CD4-positive, alpha-beta memory T cell (primary cell): ENCODE data around the gene PLEKHM2. TPM values are rescaled to one million over a fixed set of nuclear protein-coding genes. Genes with fewer than 3 reads are reported as not detected.

ENCODE experiments used
- CTCF ChIA-PET: fragments of 350-600 bp; sonication (Branson Sonifier 250); formaldehyde crosslinking; loops from one replicate; lab custom pipeline; 2021; ENCODE audit warnings: inconsistent platforms; ENCODE audit not compliant: partially characterized antibody; lab: Charles Lee
- POLR2A ChIA-PET: fragments of 350-600 bp; sonication (Branson Sonifier 250); formaldehyde crosslinking; loops from one replicate; lab custom pipeline; 2021; ENCODE audit not compliant: partially characterized antibody; lab: Charles Lee
- DNase-seq, 5 donors: peaks; one replicate each; pipeline versions ENCODE4 v3.0.0 to v3.0.0-alpha.2; 2020 to 2022; ENCODE audit warnings: mixed read lengths in 1 of 5
- H3K27ac ChIP-seq: one replicate; pipeline ENCODE4 v1.7.0; 2013; ENCODE audit warnings: low read depth, low read length
- H3K27me3 ChIP-seq: 2 replicates; pipeline ENCODE4 v1.7.0; 2013; ENCODE audit warnings: mild to moderate bottlenecking, low read length, moderate library complexity; ENCODE audit not compliant: insufficient read depth
- H3K36me3 ChIP-seq: 2 replicates; pipeline ENCODE4 v1.7.0; 2013; ENCODE audit warnings: mild to moderate bottlenecking, low read length, moderate library complexity; ENCODE audit not compliant: insufficient read depth
- H3K4me1 ChIP-seq: 2 replicates; pipeline ENCODE4 v1.7.0; 2013; ENCODE audit warnings: mild to moderate bottlenecking, low read length, moderate library complexity; ENCODE audit not compliant: insufficient read depth
- H3K4me3 ChIP-seq, 2 donors: one replicate each; pipeline ENCODE4 v1.7.0; 2013; ENCODE audit warnings: low read length in 2 of 2, mild to moderate bottlenecking in 1 of 2
- H3K9me3 ChIP-seq, 2 donors: one replicate each; pipeline ENCODE4 v1.7.0; 2013; ENCODE audit warnings: low read length in 2 of 2, control low read depth in 1 of 2; ENCODE audit not compliant: control insufficient read depth in 1 of 2
- H3K27ac Mint-ChIP-seq, 7 donors: one replicate each; pipeline ENCODE4 v1.8.0; 2020 to 2021; ENCODE audit warnings: mixed read lengths in 7 of 7, mild to moderate bottlenecking in 6 of 7, inconsistent platforms in 3 of 7, moderate library complexity in 3 of 7
- H3K27me3 Mint-ChIP-seq, 2 donors: one replicate each; pipeline ENCODE4 v1.8.0; 2020 to 2021; ENCODE audit warnings: mixed read lengths in 2 of 2
- H3K36me3 Mint-ChIP-seq, 2 donors: one replicate each; pipeline ENCODE4 v1.8.0; 2020 to 2021; ENCODE audit warnings: mixed read lengths in 2 of 2, inconsistent platforms in 1 of 2, mild to moderate bottlenecking in 1 of 2
- H3K4me1 Mint-ChIP-seq, 4 donors: one replicate each; pipeline ENCODE4 v1.8.0; 2020 to 2021; ENCODE audit warnings: mixed read lengths in 4 of 4, mild to moderate bottlenecking in 1 of 4
- H3K4me3 Mint-ChIP-seq, 8 donors: one replicate each; pipeline ENCODE4 v1.8.0; 2020 to 2021; ENCODE audit warnings: mixed read lengths in 8 of 8, mild to moderate bottlenecking in 7 of 8, moderate library complexity in 6 of 8, inconsistent platforms in 3 of 8
- H3K9me3 Mint-ChIP-seq, 8 donors: one replicate each; pipeline ENCODE4 v1.8.0; 2020 to 2021; ENCODE audit warnings: mixed read lengths in 8 of 8, mild to moderate bottlenecking in 5 of 8, inconsistent platforms in 3 of 8, moderate library complexity in 1 of 8
- intact Hi-C: fragments of 100-400 bp; cut with micrococcal nuclease; formaldehyde crosslinking; loops from one replicate; pipeline ENCODE4 v1.15.1; 2023
- polyA plus RNA-seq, 2 donors: library from polyadenylated mRNA; unstranded; fragments of 300-500 nt; fragmentation: Illumina TruSeq; gene quantifications; one replicate each; pipeline ENCODE4 v1.2.3, GENCODE V29; 2021
- total RNA-seq, 2 experiments: library from RNA; stranded (reverse); gene quantifications; one replicate each; pipeline ENCODE4 v1.2.3, GENCODE V29; 2021

Gene PLEKHM2
- total and polyA plus RNA-seq, 4 experiments from 2014 or later = 2.0 to 59.8 (median 30.9) TPM

GRCh38 chr1:15761366-15762128, 77.4 kb downstream of the PLEKHM2 start:
- no peaks in the 10 kb centered on the region for H3K36me3 ChIP-seq
- Mint-ChIP-seq H3K4me3 (peak overlapping the region in 1 of 8 donors; percentile 5), H3K9me3 (peaks cover 0 to 2% (median 0%) of the 10 kb centered on the region in 8 donors), H3K4me1 (peaks cover under 1 to 17% (median 9%) of the 10 kb centered on the region in 4 donors), H3K27me3 (peaks cover 14 to 31% of the 10 kb centered on the region in 2 donors), H3K27ac (no peak overlapping the region), H3K36me3 (no peaks in the 10 kb centered on the region)
- no peak for DNase-seq
- no peak overlapping the region for H3K4me3 ChIP-seq
- POLR2A ChIA-PET = no interaction called here
- H3K27ac ChIP-seq = no peak overlapping the region
- no peaks in the 10 kb centered on the region for H3K9me3 ChIP-seq
- CTCF ChIA-PET = no interaction called here
- peaks cover 16% of the 10 kb centered on the region for H3K4me1 ChIP-seq
- intact Hi-C loops = no loop called here
- H3K27me3 ChIP-seq = peaks cover 4% of the 10 kb centered on the region

GRCh38 chr1:15762546-15762945, 78.4 kb downstream of the PLEKHM2 start:
- peaks cover 11 to 25% of the 10 kb centered on the region in 2 donors for H3K27me3 Mint-ChIP-seq
- Histone ChIP-seq H3K27ac (no peak overlapping the region), H3K9me3 (no peaks in the 10 kb centered on the region), H3K27me3 (no peaks in the 10 kb centered on the region), H3K4me1 (peaks cover 12% of the 10 kb centered on the region), H3K4me3 (no peak overlapping the region), H3K36me3 (no peaks in the 10 kb centered on the region)
- no peaks in the 10 kb centered on the region for H3K36me3 Mint-ChIP-seq
- no peak overlapping the region for H3K4me3 Mint-ChIP-seq
- no peak for DNase-seq
- ChIA-PET CTCF (no interaction called here), POLR2A (no interaction called here)
- intact Hi-C loops = no loop called here
- H3K4me1 Mint-ChIP-seq = peaks cover 0 to 7% (median 4%) of the 10 kb centered on the region in 4 donors
- H3K27ac Mint-ChIP-seq = no peak overlapping the region
- H3K9me3 Mint-ChIP-seq = no peaks in the 10 kb centered on the region

GRCh38 chr1:15764269-15764764, 80.2 kb downstream of the PLEKHM2 start:
- DNase-seq = no peak
- H3K9me3 ChIP-seq = no peaks in the 10 kb centered on the region
- Mint-ChIP-seq H3K27me3 (peaks cover 8 to 22% of the 10 kb centered on the region in 2 donors), H3K4me3 (no peak overlapping the region), H3K9me3 (no peaks in the 10 kb centered on the region), H3K4me1 (peaks cover 0 to 3% (median under 1%) of the 10 kb centered on the region in 4 donors), H3K36me3 (no peaks in the 10 kb centered on the region), H3K27ac (no peak overlapping the region)
- CTCF ChIA-PET = no interaction called here
- H3K36me3 ChIP-seq = no peaks in the 10 kb centered on the region
- no peak overlapping the region for H3K4me3 ChIP-seq
- no peak overlapping the region for H3K27ac ChIP-seq
- intact Hi-C loops = no loop called here
- no peaks in the 10 kb centered on the region for H3K27me3 ChIP-seq
- H3K4me1 ChIP-seq = peaks cover 1% of the 10 kb centered on the region
- POLR2A ChIA-PET = no interaction called here

- H3K4me1 ChIP-seq = no peaks in the 10 kb centered on the region
- no peak overlapping the region for H3K27ac ChIP-seq
- no peaks in the 10 kb centered on the region for H3K27me3 ChIP-seq
- H3K9me3 Mint-ChIP-seq = no peaks in the 10 kb centered on the region
- no peaks in the 10 kb centered on the region for H3K4me1 Mint-ChIP-seq
- ChIA-PET CTCF (no interaction called here), POLR2A (no interaction called here)
- H3K4me3 ChIP-seq = no peak overlapping the region
- intact Hi-C loops = no loop called here
- no peaks in the 10 kb centered on the region for H3K36me3 ChIP-seq
- H3K9me3 ChIP-seq = no peaks in the 10 kb centered on the region
- no peak for DNase-seq
- peak overlapping the region in 1 of 7 donors; percentile 73 for H3K27ac Mint-ChIP-seq
- no peaks in the 10 kb centered on the region for H3K36me3 Mint-ChIP-seq
- peaks cover 7 to 17% of the 10 kb centered on the region in 2 donors for H3K27me3 Mint-ChIP-seq
- no peak overlapping the region for H3K4me3 Mint-ChIP-seq
These were observed 80.8 kb downstream of the PLEKHM2 start for GRCh38 chr1:15764890-15765289.

GRCh38 chr1:15765495-15766194, 81.5 kb downstream of the PLEKHM2 start:
- no peak overlapping the region for H3K4me3 Mint-ChIP-seq
- H3K27ac Mint-ChIP-seq = no peak overlapping the region
- no peaks in the 10 kb centered on the region for H3K9me3 Mint-ChIP-seq
- H3K4me1 Mint-ChIP-seq = no peaks in the 10 kb centered on the region
- CTCF ChIA-PET = no interaction called here
- H3K27me3 Mint-ChIP-seq = peaks cover 5 to 17% of the 10 kb centered on the region in 2 donors
- H3K4me3 ChIP-seq = no peak overlapping the region
- POLR2A ChIA-PET = no interaction called here
- H3K36me3 ChIP-seq = no peaks in the 10 kb centered on the region
- DNase-seq = no peak
- no peaks in the 10 kb centered on the region for H3K4me1 ChIP-seq
- intact Hi-C loops = no loop called here
- H3K36me3 Mint-ChIP-seq = no peaks in the 10 kb centered on the region
- H3K9me3 ChIP-seq = no peaks in the 10 kb centered on the region
- H3K27ac ChIP-seq = no peak overlapping the region
- no peaks in the 10 kb centered on the region for H3K27me3 ChIP-seq

- no peaks in the 10 kb centered on the region for H3K9me3 ChIP-seq
- ChIA-PET POLR2A (no interaction called here), CTCF (no interaction called here)
- no peaks in the 10 kb centered on the region for H3K36me3 Mint-ChIP-seq
- H3K27ac Mint-ChIP-seq = no peak overlapping the region
- DNase-seq = no peak
- intact Hi-C loops = no loop called here
- no peaks in the 10 kb centered on the region for H3K9me3 Mint-ChIP-seq
- H3K4me1 Mint-ChIP-seq = no peaks in the 10 kb centered on the region
- H3K27me3 Mint-ChIP-seq = peaks cover 8 to 18% of the 10 kb centered on the region in 2 donors
- no peaks in the 10 kb centered on the region for H3K36me3 ChIP-seq
- no peaks in the 10 kb centered on the region for H3K4me1 ChIP-seq
- no peak overlapping the region for H3K4me3 ChIP-seq
- no peak overlapping the region for H3K27ac ChIP-seq
- H3K27me3 ChIP-seq = no peaks in the 10 kb centered on the region
- no peak overlapping the region for H3K4me3 Mint-ChIP-seq
These were observed 83.8 kb downstream of the PLEKHM2 start for GRCh38 chr1:15767941-15768340.

GRCh38 chr1:15768388-15768787, 84.3 kb downstream of the PLEKHM2 start:
- no peak for DNase-seq
- H3K27me3 ChIP-seq = no peaks in the 10 kb centered on the region
- H3K9me3 ChIP-seq = no peaks in the 10 kb centered on the region
- no peaks in the 10 kb centered on the region for H3K36me3 ChIP-seq
- Mint-ChIP-seq H3K27me3 (peaks cover 8 to 18% of the 10 kb centered on the region in 2 donors), H3K27ac (no peak overlapping the region), H3K36me3 (no peaks in the 10 kb centered on the region), H3K4me3 (no peak overlapping the region), H3K9me3 (no peaks in the 10 kb centered on the region), H3K4me1 (no peaks in the 10 kb centered on the region)
- ChIA-PET POLR2A (no interaction called here), CTCF (interaction anchor here (1.2 kb wide), 1 partner anchor 27 kb away, joined by 3 read pairs; no protein-coding TSS in a partner anchor)
- intact Hi-C loops = no loop called here
- H3K4me1 ChIP-seq = no peaks in the 10 kb centered on the region
- H3K27ac ChIP-seq = no peak overlapping the region
- no peak overlapping the region for H3K4me3 ChIP-seq
